ENCODE data around the gene OBSL1.

DNA sequence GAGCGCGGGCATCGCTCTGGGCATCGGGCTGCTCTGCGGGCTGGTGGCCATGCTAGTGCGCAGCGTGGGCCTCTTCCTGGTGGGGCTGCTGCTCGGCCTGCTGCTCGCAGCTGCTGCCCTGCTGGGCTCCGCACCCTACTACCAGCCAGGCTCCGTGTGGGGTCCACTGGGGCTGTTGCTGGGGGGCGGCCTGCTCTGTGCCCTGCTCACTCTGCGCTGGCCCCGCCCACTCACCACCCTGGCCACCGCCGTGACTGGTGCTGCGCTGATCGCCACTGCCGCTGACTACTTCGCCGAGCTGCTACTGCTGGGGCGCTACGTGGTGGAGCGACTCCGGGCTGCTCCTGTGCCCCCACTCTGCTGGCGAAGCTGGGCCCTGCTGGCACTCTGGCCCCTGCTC, 23.7 kb downstream of the OBSL1 start:
- TF ChIP-seq, protein P1, sequence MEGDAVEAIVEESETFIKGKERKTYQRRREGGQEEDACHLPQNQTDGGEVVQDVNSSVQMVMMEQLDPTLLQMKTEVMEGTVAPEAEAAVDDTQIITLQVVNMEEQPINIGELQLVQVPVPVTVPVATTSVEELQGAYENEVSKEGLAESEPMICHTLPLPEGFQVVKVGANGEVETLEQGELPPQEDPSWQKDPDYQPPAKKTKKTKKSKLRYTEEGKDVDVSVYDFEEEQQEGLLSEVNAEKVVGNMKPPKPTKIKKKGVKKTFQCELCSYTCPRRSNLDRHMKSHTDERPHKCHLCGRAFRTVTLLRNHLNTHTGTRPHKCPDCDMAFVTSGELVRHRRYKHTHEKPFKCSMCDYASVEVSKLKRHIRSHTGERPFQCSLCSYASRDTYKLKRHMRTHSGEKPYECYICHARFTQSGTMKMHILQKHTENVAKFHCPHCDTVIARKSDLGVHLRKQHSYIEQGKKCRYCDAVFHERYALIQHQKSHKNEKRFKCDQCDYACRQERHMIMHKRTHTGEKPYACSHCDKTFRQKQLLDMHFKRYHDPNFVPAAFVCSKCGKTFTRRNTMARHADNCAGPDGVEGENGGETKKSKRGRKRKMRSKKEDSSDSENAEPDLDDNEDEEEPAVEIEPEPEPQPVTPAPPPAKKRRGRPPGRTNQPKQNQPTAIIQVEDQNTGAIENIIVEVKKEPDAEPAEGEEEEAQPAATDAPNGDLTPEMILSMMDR (conservative IDR thresholded peaks at IDR 0.05 in 1 of 2, IDR thresholded peaks at IDR 0.05 in 1 of 2; ENCODE audit: extremely low read depth in 1 of 2, insufficient read depth in 1 of 2, low read depth in 1 of 2, low read length in 2 of 2), result no peak
- TF ChIP-seq EZH2 (IDR thresholded peaks at IDR 0.05; ENCODE audit: borderline replicate concordance, low read length), result no peak

All from mammary epithelial cell (primary cell).